Adrenal gland (tissue), 12 donors: Measurements from ENCODE around the gene CHL1. TPM values are rescaled to one million over a fixed set of nuclear protein-coding genes. Genes with fewer than 3 reads are reported as not detected.

Experiments used
- DNase-seq, 7 donors: peaks; one replicate each; pipeline ENCODE4 v3.0.0-alpha.2; 2019 to 2020
- H3K27ac ChIP-seq, 5 donors: fragments of 200-600 bp; sonication (generic) in 4 of 5; 1 replicate in 3 of 5; 2 replicates in 2 of 5; pipeline versions ENCODE4 v1.5.1 to v1.8.0; 2016 to 2020; ENCODE audit warnings: mild to moderate bottlenecking in 1 of 5
- H3K27me3 ChIP-seq: fragments of 200-600 bp; 2 replicates; pipeline ENCODE4 v1.8.0; 2021
- H3K36me3 ChIP-seq, 2 donors: fragments of 200-600 bp; replicated peaks in 1 of 2; 1 replicate in 1 of 2; 2 replicates in 1 of 2; pipeline versions ENCODE4 v1.5.1 to v1.8.0; 2018 to 2022
- H3K4me1 ChIP-seq, 2 donors: fragments of 200-600 bp; replicated peaks in 1 of 2; 1 replicate in 1 of 2; 2 replicates in 1 of 2; pipeline versions ENCODE4 v1.5.1 to v1.8.0; 2018 to 2021
- H3K4me3 ChIP-seq, 4 donors: fragments of 200-600 bp; sonication (generic) in 3 of 4; one replicate each; pipeline ENCODE4 v1.5.1; 2016 to 2018
- H3K9me3 ChIP-seq, 3 donors: fragments of 200-600 bp; sonication (generic) in 1 of 3; replicated peaks in 1 of 3; 1 replicate in 2 of 3; 2 replicates in 1 of 3; pipeline versions ENCODE4 v1.5.1 to v1.8.0; 2016 to 2021
- POLR2A ChIP-seq, 2 donors: fragments of 450-650 bp; IDR thresholded peaks; one replicate each; pipeline ENCODE4 v1.6.1; 2017; ENCODE audit warnings: antibody characterized with exemption in 2 of 2, mild to moderate bottlenecking in 2 of 2, moderate library complexity in 1 of 2
- WGBS, 4 donors: extraction: QIAGEN DNeasy Blood & Tissue Kit in 2 of 4; methylation state at CpG; one replicate each; pipeline versions ENCODE4 v1.1.5 to v1.1.7; 2013 to 2017; 5-methylcytosine and 5-hydroxymethylcytosine counted together
- intact Hi-C, 2 donors: fragments of 100-400 bp; cut with DNase I; formaldehyde crosslinking; loops; one replicate each; pipeline versions ENCODE4 v1.14.1 to v1.15.0; 2022 to 2023
- polyA plus RNA-seq, 3 donors: library from polyadenylated mRNA; stranded (reverse); fragments of 200-250 nt in 2 of 3; fragments of 350-450 nt in 1 of 3; fragmentation: Illumina TruSeq in 1 of 3; extraction: RNeasy Lipid Tissue Mini Kit (QIAGEN cat#74804) in 1 of 3; gene quantifications; one replicate each; pipeline ENCODE4 v1.2.3, GENCODE V29; 2013 to 2014
- total RNA-seq, 9 donors: library from RNA; depleted of rRNA in 4 of 9; stranded (reverse); fragments of >200 nt in 4 of 9; fragments of 120-200 nt in 1 of 9; fragmentation: NEBNext Ultra II Directional in 1 of 9; extraction: Animal tissue kit (Norgen Biotek cat#: 25700) in 1 of 9; gene quantifications; one replicate each; pipeline versions ENCODE4 v1.1.0 to v1.2.4, GENCODE V29; 2013 to 2023
- TF ChIP-seq, protein P1 (sequence below), 6 experiments: fragments of 450-650 bp in 4 of 6; fragments of 200-600 bp in 2 of 6; sonication (generic) in 1 of 6; IDR thresholded peaks; 1 replicate in 5 of 6; 2 replicates in 1 of 6; pipeline versions ENCODE4 v1.5.1 to v1.8.0; 2016 to 2021; ENCODE audit warnings: antibody characterized with exemption in 6 of 6, mild to moderate bottlenecking in 2 of 6, moderate library complexity in 1 of 6
- donor health status: healthy with polysubstance abuse.
- donor health status: Bipolar disorder and iron deficiency.
- donor health status: DM: yes; HTN: yes; CAD: no.
- donor health status: DM: no; HTN: no; CAD: no.
- donor health status: DM: no; HTN: no; CAD: no.
- donor health status: DM: yes; HTN: yes; CAD: no.

CHL1 gene
- total and polyA plus RNA-seq, 12 donors, result 0.80 to 28.3 (median 7.7) TPM

- TF ChIP-seq POLR2A (IDR thresholded peaks at IDR 0.05), result no peak
- TF ChIP-seq, protein P1, sequence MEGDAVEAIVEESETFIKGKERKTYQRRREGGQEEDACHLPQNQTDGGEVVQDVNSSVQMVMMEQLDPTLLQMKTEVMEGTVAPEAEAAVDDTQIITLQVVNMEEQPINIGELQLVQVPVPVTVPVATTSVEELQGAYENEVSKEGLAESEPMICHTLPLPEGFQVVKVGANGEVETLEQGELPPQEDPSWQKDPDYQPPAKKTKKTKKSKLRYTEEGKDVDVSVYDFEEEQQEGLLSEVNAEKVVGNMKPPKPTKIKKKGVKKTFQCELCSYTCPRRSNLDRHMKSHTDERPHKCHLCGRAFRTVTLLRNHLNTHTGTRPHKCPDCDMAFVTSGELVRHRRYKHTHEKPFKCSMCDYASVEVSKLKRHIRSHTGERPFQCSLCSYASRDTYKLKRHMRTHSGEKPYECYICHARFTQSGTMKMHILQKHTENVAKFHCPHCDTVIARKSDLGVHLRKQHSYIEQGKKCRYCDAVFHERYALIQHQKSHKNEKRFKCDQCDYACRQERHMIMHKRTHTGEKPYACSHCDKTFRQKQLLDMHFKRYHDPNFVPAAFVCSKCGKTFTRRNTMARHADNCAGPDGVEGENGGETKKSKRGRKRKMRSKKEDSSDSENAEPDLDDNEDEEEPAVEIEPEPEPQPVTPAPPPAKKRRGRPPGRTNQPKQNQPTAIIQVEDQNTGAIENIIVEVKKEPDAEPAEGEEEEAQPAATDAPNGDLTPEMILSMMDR (IDR thresholded peaks at IDR 0.05), result no peak
- intact Hi-C loops, result no loop called here
- no peak overlapping the region for H3K4me3 ChIP-seq
- no peak for DNase-seq
- H3K27ac ChIP-seq, result no peak overlapping the region
- no peaks in the 10 kb centered on the region for H3K9me3 ChIP-seq
- H3K36me3 ChIP-seq, result no peaks in the 10 kb centered on the region
- WGBS, 4 donors, result 84 to 89% (median 88%) methylated on average over 25 of the region's 25 CpGs
- peaks cover 6 to 10% of the 10 kb centered on the region in 2 donors for H3K4me1 ChIP-seq
- H3K27me3 ChIP-seq, result peaks cover 1% of the 10 kb centered on the region
Measured at GRCh38 chr3:192215-192929, 4.2 kb upstream of the CHL1 start.

DNA sequence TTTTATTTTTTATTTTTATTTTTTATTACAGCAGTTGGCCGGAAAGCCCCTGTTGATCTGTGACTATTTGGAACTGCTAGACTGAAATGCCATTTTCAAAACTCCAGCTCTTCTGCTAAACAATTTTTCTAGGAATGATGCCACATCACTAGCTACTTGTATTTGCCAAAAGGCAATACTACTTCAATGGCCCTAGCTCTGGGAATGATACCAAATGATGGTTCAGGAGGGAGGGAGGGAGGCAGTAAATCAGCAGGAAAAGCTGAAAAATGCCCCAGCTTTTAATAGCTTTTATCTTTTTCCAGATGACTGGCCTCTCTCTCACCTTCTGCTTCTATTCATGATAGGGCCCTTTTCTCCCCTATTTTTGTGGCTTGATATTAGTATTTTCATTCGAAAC, 2.6 kb upstream of the CHL1 start:
- intact Hi-C loops, result no loop called here
- Histone ChIP-seq H3K4me3 (no peak overlapping the region), H3K9me3 (no peaks in the 10 kb centered on the region), H3K27me3 (peaks cover 18% of the 10 kb centered on the region), H3K27ac (no peak overlapping the region), H3K4me1 (peaks cover 8 to 11% of the 10 kb centered on the region in 2 donors), H3K36me3 (no peaks in the 10 kb centered on the region)
- no peak for TF ChIP-seq POLR2A (IDR thresholded peaks at IDR 0.05)
- TF ChIP-seq, protein P1 (IDR thresholded peaks at IDR 0.05), result no peak
- WGBS, 4 donors, result 48 to 64% (median 56%) methylated on average over 2 of the region's 2 CpGs
- no peak for DNase-seq

- no peak for DNase-seq
- intact Hi-C loops, result no loop called here
- Histone ChIP-seq H3K27me3 (peaks cover 18% of the 10 kb centered on the region), H3K4me3 (no peak overlapping the region), H3K36me3 (peaks cover 0 to under 1% of the 10 kb centered on the region in 2 donors), H3K9me3 (no peaks in the 10 kb centered on the region), H3K4me1 (peaks cover 8 to 11% of the 10 kb centered on the region in 2 donors), H3K27ac (no peak overlapping the region)
- no peak for TF ChIP-seq POLR2A (IDR thresholded peaks at IDR 0.05)
- TF ChIP-seq, protein P1 (IDR thresholded peaks at IDR 0.05), result no peak
- 71 to 84% (median 78%) methylated on average over 3 of the region's 3 CpGs for WGBS, 4 donors
Measured at GRCh38 chr3:194421-194820, 2.1 kb upstream of the CHL1 start.

DNA sequence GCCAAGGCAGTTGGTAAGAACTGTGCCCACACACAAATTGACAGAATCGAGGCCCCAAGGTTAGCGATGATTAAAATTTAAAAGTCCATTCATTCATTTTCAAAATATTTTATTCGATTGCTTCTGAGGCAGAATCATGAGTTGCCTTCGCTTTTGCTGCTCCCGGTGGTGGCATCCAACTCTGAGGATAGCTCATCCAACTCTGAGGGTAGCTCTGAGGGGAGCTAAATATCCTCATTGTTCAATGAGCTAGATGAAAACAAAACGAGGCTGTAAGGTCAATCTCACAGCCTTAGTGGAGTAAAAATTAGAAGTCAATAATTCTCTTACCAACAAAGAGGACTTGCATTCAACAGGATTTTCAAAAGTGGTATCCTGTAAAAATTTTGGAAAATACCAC, 897 bp upstream of the CHL1 start:
- intact Hi-C loops, result no loop called here
- Histone ChIP-seq H3K36me3 (peaks cover 0 to 3% of the 10 kb centered on the region in 2 donors), H3K9me3 (no peaks in the 10 kb centered on the region), H3K27ac (no peak overlapping the region), H3K27me3 (peaks cover 18% of the 10 kb centered on the region), H3K4me1 (peaks cover 8 to 11% of the 10 kb centered on the region in 2 donors), H3K4me3 (no peak overlapping the region)
- no peak for TF ChIP-seq POLR2A (IDR thresholded peaks at IDR 0.05)
- TF ChIP-seq, protein P1 (IDR thresholded peaks at IDR 0.05), result no peak
- 56 to 62% (median 59%) methylated on average over 6 of the region's 6 CpGs for WGBS, 4 donors
- no peak for DNase-seq
